ENCODE data around the gene CD79B.
A peak's percentile ranks its signal among the peaks of the same experiment; 100 is the strongest.

CD79B gene

GRCh38 chr17:63937920-63938319 is 5.8 kb upstream of the CD79B start (continued):
- TF ChIP-seq PRDM4 (tag by site-specific recombination; IDR thresholded peaks at IDR 0.05) (no peak), ZSCAN30 (tag by site-specific recombination; IDR thresholded peaks at IDR 0.05) (no peak), OSR2 (tag by site-specific recombination; IDR thresholded peaks at IDR 0.05) (no peak)

- TF ChIP-seq KLF7 (tag by site-specific recombination; IDR thresholded peaks at IDR 0.05; ENCODE audit: borderline replicate concordance), result no peak
- Histone ChIP-seq H3K4me1 (ENCODE audit: control insufficient read depth, insufficient read depth, low read length) (no peaks in the 10 kb centered on the region), H3K9me3 (ENCODE audit: control insufficient read depth, insufficient read depth, low read depth, low read length) (no peaks in the 10 kb centered on the region), H3K36me3 (ENCODE audit: control insufficient read depth in 2 of 2, insufficient read depth in 1 of 2, low read length in 2 of 2) (no peaks in the 10 kb centered on the region), H3K27ac (ENCODE audit: extremely low read depth, low read depth, low read length) (no peak overlapping the region), H3K4me3 (ENCODE audit: low read depth, low read length) (no peak overlapping the region)
- ChIA-PET CTCF (interaction anchor here (0.7 to 0.8 kb wide), 2 partner anchors 9 to 102 kb away, joined by 3 read pairs; no protein-coding TSS in a partner anchor), POLR2A (interaction anchor here (0.7 kb wide), 1 partner anchor 141 kb away, joined by 3 read pairs; no protein-coding TSS in a partner anchor)
These were observed 5.2 kb upstream of the CD79B start for GRCh38 chr17:63937319-63937718.

GRCh38 chr17:63934183-63935112 is 2.3 kb upstream of the CD79B start:
- Histone ChIP-seq H3K36me3 (ENCODE audit: control insufficient read depth in 2 of 2, insufficient read depth in 1 of 2, low read length in 2 of 2) (no peaks in the 10 kb centered on the region), H3K4me3 (ENCODE audit: low read depth, low read length) (no peak overlapping the region), H3K4me1 (ENCODE audit: control insufficient read depth, insufficient read depth, low read length) (no peaks in the 10 kb centered on the region), H3K27ac (ENCODE audit: extremely low read depth, low read depth, low read length) (no peak overlapping the region), H3K9me3 (ENCODE audit: control insufficient read depth, insufficient read depth, low read depth, low read length) (no peaks in the 10 kb centered on the region)
- CTCF ChIA-PET, result interaction anchor here (0.6 to 3.0 kb wide), 5 partner anchors 12 to 33 kb away, joined by 3 to 14 read pairs (median 6); partner anchors contain the start of gene GH1
- TF ChIP-seq ZBTB8A (tag by site-specific recombination; IDR thresholded peaks at IDR 0.05), result 0 out of 2 replicates have a peak, but pooled peaks have one; percentile 25
- no peak for TF ChIP-seq KLF1 (tag by site-specific recombination; IDR thresholded peaks at IDR 0.05)
- TF ChIP-seq ZNF776 (tag by site-specific recombination; IDR thresholded peaks at IDR 0.05; ENCODE audit: borderline replicate concordance), result no peak
- no peak for TF ChIP-seq ZNF747 (tag by site-specific recombination; IDR thresholded peaks at IDR 0.05)
- POLR2A ChIA-PET, result no interaction called here

GRCh38 chr17:63933598-63933997 is 1.5 kb upstream of the CD79B start:
- POLR2A ChIA-PET, result no interaction called here
- no peak overlapping the region for H3K27ac ChIP-seq (ENCODE audit: extremely low read depth, low read depth, low read length)

GRCh38 chr17:63932721-63933120 is 590 bp upstream of the CD79B start:
- no peak overlapping the region for H3K4me3 ChIP-seq (ENCODE audit: low read depth, low read length)
- H3K27ac ChIP-seq (ENCODE audit: extremely low read depth, low read depth, low read length), result no peak overlapping the region
- no peaks in the 10 kb centered on the region for H3K4me1 ChIP-seq (ENCODE audit: control insufficient read depth, insufficient read depth, low read length)
- ChIA-PET POLR2A (no interaction called here), CTCF (interaction anchor here (0.6 to 2.0 kb wide), 3 partner anchors 9 to 318 kb away, joined by 3 to 11 read pairs (median 5); partner anchors contain the start of gene GH1)
- H3K36me3 ChIP-seq (ENCODE audit: control insufficient read depth in 2 of 2, insufficient read depth in 1 of 2, low read length in 2 of 2), result no peaks in the 10 kb centered on the region
- no peak for TF ChIP-seq ZNF174 (tag by site-specific recombination; IDR thresholded peaks at IDR 0.05)
- peak; percentile 65; the same call in 1 of the 2 replicates for TF ChIP-seq ZNF16 (tag by site-specific recombination; IDR thresholded peaks at IDR 0.05; ENCODE audit: low read depth)
- TF ChIP-seq ZNF394 (tag by site-specific recombination; IDR thresholded peaks at IDR 0.05; ENCODE audit: borderline replicate concordance), result no peak
- TF ChIP-seq IKZF3 (tag by site-specific recombination; IDR thresholded peaks at IDR 0.05), result no peak
- no peak for TF ChIP-seq YY1 (tag by site-specific recombination; IDR thresholded peaks at IDR 0.05)
- no peaks in the 10 kb centered on the region for H3K9me3 ChIP-seq (ENCODE audit: control insufficient read depth, insufficient read depth, low read depth, low read length)

More at GRCh38 chr17:63933598-63933997, 1.5 kb upstream of the CD79B start:
- TF ChIP-seq ZNF704 (tag by site-specific recombination; IDR thresholded peaks at IDR 0.05), result no peak
- H3K36me3 ChIP-seq (ENCODE audit: control insufficient read depth in 2 of 2, insufficient read depth in 1 of 2, low read length in 2 of 2), result no peaks in the 10 kb centered on the region
- no peaks in the 10 kb centered on the region for H3K4me1 ChIP-seq (ENCODE audit: control insufficient read depth, insufficient read depth, low read length)
- H3K4me3 ChIP-seq (ENCODE audit: low read depth, low read length), result no peak overlapping the region
- CTCF ChIA-PET, result interaction anchor here (0.5 to 3.0 kb wide), 5 partner anchors 9 to 139 kb away, joined by 3 to 14 read pairs (median 3); partner anchors contain the start of gene GH1
- no peaks in the 10 kb centered on the region for H3K9me3 ChIP-seq (ENCODE audit: control insufficient read depth, insufficient read depth, low read depth, low read length)
